ENCODE results near the gene MDFIC2. TPM values are rescaled to one million over a fixed set of nuclear protein-coding genes. Genes with fewer than 3 reads are reported as not detected.

The MDFIC2 gene
- total and polyA plus RNA-seq, 2 of the 13 experiments (the other 11 are each of a cell fraction or from before 2014, with no cell fraction given), result not detected

GRCh38 chr3:70264122-70264780, 48.2 kb downstream of the MDFIC2 start (continued):
- TF ChIP-seq ARID3A (IDR thresholded peaks at IDR 0.05; ENCODE audit: low read depth, low read length) (peak; percentile 45), ZNF619 (CRISPR knock-in tag; IDR thresholded peaks at IDR 0.05) (no peak), KMT2B (CRISPR knock-in tag; IDR thresholded peaks at IDR 0.05) (no peak), ZNF138 (CRISPR knock-in tag; IDR thresholded peaks at IDR 0.05; ENCODE audit: low read depth) (no peak), BCL3 (CRISPR knock-in tag; IDR thresholded peaks at IDR 0.05) (no peak), HOXD1 (CRISPR knock-in tag; IDR thresholded peaks at IDR 0.05) (no peak), FOSL2 (CRISPR knock-in tag; IDR thresholded peaks at IDR 0.05) (peak; percentile 77), ZHX2 (IDR thresholded peaks at IDR 0.05; ENCODE audit: low read depth) (no peak), ZHX2 (CRISPR knock-in tag; IDR thresholded peaks at IDR 0.05; ENCODE audit: borderline replicate concordance) (no peak), SOX13 (IDR thresholded peaks at IDR 0.05) (no peak), SOX13 (CRISPR knock-in tag; conservative IDR thresholded peaks at IDR 0.05 in 1 of 2, IDR thresholded peaks at IDR 0.05 in 1 of 2) (no peak; a peak in 1 of 4 replicates), HNF4A (CRISPR knock-in tag; IDR thresholded peaks at IDR 0.05) (peak; percentile 65), SNRNP70 (IDR thresholded peaks at IDR 0.05; ENCODE audit: low read depth, low read length) (no peak), PAXIP1 (CRISPR knock-in tag; conservative IDR thresholded peaks at IDR 0.05) (peak; percentile 66), ZNF430 (CRISPR knock-in tag; IDR thresholded peaks at IDR 0.05) (no peak), ELF1 (CRISPR knock-in tag; IDR thresholded peaks at IDR 0.05) (no peak), POGZ (CRISPR knock-in tag; IDR thresholded peaks at IDR 0.05) (0 out of 2 replicates have a peak, but pooled peaks have one; percentile 37), MIXL1 (CRISPR knock-in tag; IDR thresholded peaks at IDR 0.05) (peak; percentile 50; the same call in 1 of the 2 replicates)
